AG20443 (cell line): ENCODE results near the gene NPR2.

ENCODE experiments used
- DNase-seq: peaks from one replicate; pipeline ENCODE4 v3.0.0; 2012; ENCODE audit warnings: low spot score, mixed read lengths

The NPR2 gene

DNA sequence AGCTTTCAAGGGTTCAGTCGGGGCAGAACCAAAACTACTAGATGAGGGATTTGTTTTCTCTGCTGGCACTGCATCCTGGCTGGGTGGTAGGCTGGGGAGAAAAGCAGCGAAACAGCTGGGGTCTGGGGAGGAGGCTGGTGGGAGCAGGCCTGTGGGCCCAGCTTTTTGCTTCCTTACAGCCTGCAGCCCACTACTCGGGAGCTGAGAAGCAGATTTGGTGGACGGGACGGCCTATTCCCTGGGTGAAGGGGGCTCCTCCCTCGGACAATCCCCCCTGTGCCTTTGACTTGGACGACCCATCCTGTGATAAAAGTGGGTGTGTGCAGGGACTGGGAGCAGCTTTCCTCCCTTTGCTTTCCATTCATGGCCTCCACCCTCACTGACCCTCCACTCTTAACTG, 9.1 kb downstream of the NPR2 start:
- DNase-seq: no peak

DNA sequence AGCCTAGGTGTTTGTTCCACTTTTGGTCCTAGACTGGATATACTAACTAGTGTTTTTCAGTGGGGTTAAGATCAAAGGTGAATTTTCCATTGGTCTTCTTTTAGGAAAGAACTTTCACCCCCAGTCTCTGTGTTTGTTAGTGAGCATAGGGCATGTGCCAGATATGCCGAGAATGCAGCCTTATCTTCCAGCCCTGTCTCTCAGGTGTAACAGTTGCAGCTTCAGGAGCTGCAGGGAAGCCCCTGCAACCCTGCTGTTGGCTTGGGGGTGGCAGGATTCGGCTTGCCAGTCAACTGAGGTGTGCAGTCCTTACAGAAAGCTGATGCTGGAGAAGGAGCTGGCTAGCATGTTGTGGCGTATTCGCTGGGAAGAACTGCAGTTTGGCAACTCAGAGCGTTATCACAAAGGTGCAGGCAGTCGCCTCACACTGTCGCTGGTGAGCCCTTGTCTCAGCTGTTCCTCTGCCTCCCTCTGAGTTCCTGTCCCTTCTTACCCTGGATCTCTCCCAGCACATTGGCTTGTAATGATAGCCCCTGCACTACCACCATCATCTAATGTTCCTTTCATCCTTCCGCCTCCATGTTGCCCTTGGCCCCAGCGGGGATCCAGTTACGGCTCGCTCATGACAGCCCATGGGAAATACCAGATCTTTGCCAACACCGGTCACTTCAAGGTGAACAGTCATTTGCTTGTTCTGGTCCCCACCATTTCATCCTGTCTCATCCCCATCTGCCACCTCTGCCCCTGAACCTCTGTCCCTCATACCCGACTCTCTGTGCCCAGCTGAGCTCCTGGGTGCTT, 10.1 kb downstream of the NPR2 start:
- DNase-seq: no peak

DNA sequence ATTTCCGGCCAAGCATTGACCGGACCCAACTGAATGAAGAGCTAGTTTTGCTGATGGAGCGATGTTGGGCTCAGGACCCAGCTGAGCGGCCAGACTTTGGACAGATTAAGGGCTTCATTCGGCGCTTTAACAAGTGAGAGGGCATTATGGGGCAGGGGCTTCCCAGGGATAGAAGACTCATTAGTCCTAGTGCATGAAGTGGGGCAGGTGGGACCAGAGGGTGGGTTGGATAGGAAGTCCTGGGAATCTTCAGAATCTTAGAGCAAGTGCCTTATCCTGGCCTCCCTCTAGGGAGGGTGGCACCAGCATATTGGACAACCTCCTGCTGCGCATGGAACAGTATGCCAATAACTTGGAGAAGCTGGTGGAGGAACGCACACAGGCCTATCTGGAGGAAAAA, 14.7 kb downstream of the NPR2 start:
- DNase-seq: no peak

DNA sequence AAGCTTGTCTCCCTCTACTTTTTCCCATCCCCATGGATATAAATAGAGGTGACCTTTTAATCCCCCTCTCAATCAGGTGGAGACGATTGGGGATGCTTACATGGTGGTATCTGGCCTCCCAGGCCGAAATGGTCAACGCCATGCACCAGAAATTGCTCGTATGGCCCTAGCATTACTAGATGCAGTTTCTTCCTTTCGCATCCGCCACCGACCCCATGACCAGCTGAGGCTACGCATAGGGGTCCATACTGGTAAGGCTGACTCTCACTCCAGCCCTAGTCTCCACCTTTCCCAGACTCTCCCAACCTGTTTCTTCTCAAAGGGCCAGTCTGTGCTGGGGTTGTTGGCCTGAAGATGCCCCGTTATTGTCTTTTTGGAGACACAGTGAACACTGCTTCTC, 17.0 kb downstream of the NPR2 start:
- DNase-seq: no peak

DNA sequence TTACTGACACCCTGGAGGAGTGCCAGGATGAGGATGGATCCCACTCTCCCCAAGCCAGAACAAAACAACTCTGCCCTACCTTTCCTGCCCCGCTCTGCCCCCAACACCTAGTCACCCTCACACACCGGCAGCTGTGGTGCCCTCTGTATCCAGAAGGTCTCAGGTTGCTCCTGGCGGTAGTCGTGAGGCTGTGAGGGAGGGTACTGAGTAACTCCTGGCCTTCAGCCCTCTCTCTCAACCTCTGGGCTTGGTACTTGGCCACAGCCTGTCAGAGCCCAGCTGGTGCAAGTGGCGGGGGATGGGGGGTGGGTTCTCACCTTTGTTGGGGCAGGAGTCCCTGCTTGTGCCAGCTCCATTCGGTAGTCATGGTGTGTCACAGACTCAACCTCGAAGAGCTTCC, 18.7 kb downstream of the NPR2 start:
- no peak for DNase-seq

DNA sequence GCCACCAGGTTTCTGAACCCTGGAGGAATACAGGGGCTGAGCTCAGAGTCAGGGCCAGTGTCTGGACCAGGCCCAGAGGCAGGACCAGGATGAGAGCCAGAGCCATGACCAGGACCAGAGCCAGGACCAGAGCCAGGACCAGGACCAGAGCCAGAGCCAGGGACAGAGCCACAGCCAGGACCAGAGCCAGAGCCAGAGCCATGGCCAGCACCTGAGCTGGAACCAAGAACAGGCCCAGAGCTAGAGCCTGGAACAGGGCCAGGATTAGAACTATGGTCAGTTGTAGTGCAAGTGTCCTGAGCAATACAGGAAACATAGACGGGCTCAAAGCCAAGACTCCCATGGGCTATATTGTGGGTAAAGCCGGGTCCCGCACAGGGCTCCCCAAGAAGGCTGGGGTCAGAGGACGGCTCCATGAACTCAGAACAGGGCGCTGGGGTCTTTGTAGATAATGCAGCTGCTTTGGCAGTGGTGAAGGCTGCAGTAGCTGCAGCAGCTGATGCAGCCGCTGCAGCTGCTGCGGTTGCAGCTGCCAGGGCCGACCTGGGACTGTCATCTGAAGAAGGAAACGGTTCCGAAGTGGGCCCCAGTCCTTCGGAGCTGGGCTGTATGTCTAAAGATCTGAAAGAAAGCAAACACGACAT, 20.1 kb downstream of the NPR2 start:
- peak; percentile 23 for DNase-seq

DNA sequence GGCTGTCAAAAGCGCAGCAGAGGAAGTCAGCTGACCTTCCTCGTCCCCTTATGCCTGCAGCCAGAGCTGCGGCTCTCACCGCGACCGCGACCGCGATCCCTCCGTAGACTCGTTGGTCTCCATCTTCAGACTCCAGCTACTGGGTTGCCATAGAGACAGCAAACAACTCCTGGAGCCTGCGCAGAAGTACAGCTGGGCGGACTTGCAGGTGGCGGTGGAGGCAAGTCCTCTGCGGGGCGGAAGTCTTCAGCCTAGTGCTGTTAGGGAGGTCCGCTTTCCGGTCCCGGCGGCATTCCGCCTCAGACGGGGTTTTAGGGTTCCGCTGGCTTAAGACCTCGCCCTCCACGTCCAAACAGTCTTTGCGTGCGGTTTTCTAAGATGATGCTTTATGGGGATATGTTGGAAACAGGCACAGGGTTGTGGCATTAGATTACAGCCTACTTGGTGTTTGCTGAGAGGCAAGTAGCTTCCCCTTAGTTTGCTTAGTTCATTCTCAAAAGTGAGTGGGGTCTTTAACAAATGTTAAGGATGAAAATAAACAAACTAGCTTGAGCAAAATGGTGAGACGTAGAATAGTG, 20.7 kb downstream of the NPR2 start, which contains the start of gene SPAG8:
Gene SPAG8 (minus strand): TSS at position 238 of the 578 bp plus-strand sequence. CDS start 115 bp downstream, at position 123.
- peak; percentile 96 for DNase-seq

DNA sequence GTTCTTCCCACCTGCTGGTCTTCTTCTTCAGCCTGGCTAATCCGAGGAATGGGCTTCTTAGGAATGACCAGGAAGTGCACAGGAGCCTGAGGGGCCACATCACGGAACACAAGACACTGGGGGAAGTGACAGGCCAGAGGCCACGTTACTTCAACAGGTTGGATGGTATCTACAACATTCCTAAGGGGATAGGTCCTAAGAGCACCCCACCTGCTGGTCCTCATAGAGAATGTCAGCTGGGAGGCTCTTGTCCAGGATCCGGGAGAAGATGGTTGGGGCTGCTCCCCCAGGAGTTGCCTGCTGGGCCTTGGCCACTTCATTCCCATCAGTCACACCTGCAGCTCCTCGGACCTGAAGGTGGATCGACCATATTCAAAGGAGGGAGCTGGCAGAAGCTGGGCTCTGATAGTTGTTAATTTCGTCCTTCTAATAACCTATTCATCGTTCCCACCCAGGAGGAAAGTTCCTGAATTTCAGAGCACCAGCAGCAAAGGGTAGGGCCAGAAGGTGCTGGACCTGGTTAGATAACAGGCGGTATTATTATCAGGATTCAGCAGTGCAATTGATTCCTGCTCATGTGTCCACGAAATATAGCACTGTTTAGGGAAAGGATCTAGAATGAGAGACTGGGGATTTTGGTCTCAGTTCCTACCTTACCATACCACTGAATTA, 22.2 kb downstream of the NPR2 start:
- no peak for DNase-seq

DNA sequence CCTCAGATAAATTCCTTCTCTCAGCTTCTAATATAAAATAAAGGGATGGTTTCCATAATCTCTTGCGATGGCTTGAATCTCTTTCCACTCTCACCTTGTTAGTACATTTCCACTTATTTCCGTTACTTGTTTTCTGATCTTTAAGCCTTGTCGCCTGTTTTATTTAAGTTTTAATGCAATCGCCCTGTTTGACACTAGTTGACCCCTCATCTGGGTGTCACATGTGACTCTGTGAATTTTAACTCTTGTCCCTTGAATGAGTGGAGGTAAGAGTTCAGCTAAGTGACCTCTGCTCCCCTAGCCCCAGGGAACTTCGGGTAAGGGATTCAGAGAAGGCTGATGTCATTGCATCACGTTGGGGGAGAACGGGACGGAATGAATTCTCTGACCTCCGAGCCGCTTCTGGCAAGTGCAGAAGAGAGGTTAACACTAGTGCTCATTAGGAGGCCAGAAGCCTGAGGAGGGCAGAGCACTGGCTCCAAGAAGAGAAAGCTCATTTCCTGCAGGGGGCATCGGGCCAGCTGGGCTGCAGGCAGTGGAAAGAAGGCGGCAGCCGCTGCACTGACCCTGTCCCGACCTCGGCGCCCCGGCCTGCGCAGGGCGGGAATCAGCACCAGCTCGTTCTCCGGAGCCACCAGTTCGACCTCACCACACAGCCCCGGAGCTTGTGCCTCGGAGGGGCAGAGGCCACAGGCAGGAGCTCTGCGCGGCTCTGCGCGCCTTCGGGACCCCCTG, 22.9 kb downstream of the NPR2 start:
- DNase-seq: peak; percentile 73

DNA sequence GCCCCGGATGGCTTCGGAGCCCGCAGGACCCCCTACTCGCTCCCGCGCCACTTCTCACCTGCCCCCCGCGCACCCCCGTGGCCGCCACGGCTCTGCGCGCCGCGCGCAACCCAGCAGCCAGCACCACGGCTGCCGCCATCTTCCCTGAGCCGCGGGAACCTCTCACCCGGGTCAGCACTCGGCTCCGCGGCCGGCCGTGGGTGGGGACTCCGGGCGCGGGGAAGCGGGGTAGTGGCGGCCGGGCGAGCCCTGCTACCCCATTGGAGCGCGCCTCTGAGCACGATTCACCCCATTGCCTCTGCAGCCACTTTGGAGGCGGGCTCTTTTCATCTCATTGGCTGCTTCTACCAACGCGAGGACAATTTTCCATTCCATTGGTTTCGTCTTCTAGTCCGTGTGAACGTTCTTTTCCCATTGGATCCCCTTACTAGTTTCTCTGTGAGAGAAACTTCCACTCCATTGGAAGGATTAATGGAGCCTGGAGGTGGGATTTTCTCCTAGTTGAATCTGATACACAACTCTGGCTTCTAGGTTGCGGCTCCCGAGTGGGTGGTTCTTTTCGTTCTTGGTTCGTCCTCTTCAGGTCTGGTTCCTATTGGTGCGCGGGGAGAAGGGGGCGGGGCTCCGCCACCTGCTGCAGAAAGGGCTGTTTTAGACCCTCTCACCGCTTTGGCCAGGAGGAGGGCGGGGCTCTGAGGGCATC, 23.6 kb downstream of the NPR2 start, which contains the start of gene HINT2:
Gene HINT2 (minus strand): TSS at position 202 of the 703 bp plus-strand sequence. CDS start 63 bp downstream, at position 139.
- DNase-seq: peak; percentile 96

DNA sequence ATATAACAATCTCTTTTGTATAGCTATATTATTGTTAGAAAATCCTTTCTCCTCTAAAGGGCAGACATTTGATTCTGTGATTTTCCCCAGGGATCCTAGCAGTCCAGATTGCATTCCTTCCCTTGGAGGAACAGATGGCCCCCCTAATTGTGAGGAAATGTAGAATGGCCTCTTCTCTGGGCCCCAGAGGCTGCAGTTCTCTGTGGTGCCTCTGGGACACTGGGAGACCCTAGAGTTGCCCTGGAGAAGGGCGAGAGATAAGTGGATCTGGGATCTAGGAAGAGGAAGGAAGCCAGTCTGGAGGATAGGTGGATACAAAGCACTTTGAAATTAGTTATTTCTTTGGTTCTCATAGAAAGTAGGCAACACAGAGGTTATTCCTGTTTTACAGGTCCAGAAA, 25.3 kb downstream of the NPR2 start:
- DNase-seq: no peak

DNA sequence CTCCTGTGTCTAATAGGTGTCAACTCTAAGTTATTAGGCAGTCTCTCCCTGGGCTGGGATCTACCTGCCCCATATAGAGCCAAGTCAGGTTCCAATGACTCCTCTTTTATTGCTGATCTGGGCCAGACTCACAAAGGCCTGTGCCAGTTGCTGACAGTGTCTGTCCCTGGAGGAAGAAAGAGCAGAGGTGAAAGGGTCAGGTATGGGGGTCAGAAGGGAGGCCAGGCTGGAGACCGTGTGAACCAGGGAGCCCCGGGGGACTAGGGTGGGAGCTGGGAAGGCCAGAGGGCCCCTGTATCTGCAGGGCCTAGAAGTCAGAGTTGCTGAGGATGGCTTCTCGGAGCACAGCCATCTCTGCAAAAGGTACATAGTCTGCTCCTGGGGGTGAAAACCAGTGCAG, 26.9 kb downstream of the NPR2 start:
- DNase-seq: no peak

DNA sequence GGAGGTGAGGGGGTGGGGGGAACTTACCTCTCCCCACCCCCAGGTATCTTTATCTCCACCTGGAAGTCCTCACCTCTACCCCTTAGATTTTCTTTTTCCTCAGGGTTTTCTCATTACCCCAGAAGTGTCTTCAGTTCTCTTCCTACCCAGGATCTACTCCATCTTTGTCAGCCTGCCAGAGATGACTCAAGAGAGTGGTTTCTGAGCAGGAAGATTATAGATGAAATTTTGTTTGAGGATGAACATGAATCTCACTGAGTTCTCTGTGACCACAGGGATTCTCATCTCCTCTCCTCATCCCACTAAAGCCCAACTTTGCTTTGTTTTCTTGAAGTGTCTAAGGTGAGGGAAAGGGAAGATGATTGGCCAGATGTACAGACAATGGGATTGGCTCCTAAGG, 28.7 kb downstream of the NPR2 start:
- DNase-seq: peak; percentile 68

DNA sequence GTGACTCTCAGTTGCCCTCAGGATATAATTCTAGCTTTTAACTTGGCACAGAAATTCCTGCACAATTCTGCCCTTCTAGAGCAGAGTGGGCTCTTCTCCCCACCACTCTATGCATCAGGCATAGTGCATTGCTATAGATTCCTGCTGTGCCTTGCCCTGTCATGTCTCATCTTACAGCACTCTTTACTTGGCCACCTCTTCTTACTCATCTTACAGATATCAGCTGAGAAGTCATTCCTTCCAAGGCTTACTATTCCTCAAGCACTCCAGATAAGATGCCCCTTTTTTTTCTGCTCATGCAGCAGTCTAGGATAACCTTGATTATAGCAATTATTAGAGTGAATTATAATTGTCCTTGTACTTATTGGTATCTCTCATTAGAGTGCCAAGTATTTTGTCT, 31.5 kb downstream of the NPR2 start:
- DNase-seq: no peak

DNA sequence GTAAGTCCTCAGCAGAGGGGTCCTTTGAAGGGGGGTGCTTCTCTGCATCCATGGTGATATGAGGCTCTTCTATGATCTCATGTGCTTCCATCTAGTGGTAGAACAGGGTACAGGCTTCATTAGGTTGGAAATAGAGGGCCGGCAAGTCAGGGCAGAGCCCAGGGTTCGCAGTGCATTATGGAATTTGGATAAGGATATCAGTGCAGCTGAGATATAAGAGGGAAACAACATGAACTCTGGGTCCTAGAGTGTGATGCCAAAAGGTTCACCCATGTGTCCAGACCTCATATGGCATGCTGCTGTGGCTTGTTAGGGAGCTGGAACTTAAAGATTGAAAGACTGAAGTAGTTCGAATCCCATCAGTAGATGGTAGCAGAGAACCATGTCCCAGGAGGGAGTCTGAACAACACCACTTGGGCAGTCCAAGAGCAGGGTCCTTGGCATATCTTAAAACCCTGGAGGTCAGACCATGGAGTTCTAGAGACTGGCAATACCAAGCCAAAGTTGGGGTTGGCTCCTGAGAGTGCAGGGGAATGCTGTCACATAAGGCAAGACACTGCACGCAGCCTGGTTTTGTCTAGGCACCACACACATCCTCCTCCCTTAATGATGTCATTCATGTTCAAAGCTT, 34.8 kb downstream of the NPR2 start:
- DNase-seq: peak; percentile 61

DNA sequence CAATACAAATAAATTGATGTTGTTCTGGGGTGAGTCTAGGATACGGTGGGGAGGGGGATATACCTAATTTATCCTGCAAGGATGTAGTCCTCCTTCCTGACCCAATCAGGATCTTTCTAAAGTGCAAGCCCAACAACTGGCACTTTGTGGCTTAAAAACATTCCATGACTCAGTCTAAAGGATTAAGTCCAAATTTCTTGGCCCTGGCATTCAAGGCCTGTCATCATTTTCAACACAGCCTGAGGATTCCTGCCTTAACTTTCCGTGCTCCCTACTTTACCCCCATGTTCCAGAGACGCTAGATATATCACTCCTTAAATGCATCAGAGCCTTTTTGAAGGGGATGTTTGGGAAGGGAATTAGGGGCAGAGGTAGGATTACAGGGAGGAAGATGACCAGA, 36.1 kb downstream of the NPR2 start:
- DNase-seq: peak; percentile 65

DNA sequence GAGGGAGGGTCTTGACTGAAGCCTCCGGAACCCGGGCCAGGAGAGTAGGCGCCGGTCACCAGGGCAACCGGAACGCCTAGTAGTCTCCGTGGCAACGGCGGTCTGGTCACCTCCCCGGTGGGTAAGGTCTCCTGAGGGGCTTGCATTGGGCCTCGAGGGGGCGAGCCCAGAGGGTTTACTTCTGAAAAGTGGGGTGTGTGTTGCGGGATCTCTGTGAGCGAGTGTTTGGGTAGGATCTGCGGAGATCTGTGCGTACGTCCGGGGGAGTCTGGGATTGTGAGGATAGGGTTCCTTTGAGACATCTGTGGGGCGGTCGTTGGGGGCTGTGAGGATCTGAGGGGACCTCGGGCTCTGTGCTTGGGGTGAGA, 37.3 kb downstream of the NPR2 start, which contains the start of gene FAM221B:
Gene FAM221B (minus strand): TSS at position 17 of the 368 bp plus-strand sequence. CDS start 2,571 bp downstream, outside the sequence.
- no peak for DNase-seq

DNA sequence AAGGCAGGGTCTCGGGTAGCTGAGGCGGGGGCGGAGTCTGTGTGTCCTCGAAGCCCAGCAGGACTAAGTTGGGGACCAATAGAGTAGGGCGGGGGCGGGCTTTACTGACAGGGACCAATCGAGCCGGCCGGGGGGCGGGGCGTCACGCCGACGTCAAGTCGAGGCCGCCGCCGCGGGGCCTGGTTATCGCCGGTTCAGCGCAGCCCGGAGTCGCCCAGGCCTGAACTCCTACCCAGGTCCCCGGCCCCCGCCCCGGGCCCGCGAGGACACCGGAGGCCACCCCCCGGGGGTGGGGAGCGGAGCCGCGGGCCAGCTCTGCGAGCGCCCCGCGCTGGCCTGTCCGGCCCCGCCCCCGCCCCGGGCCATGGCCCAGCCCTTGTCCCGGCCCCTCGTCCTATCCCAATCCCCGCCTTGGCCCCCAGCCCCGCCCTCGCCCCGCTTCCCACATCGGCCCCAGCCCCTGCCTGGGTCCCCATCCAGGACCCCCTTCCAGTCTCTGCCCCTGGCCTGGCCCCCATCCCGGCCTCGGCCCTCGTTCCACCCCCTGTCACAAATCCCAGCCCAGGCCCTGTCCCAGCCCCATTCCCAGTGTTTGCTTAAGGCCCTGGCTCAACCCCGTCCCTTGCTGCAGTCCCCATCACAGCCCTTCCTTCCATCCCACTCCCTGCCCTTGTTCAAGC, 37.8 kb downstream of the NPR2 start, which contains the start of gene TMEM8B:
Gene TMEM8B (plus strand): TSS at position 145 of the 680 bp plus-strand sequence. CDS start 220 bp downstream, at position 365.
- peak; percentile 96 for DNase-seq

DNA sequence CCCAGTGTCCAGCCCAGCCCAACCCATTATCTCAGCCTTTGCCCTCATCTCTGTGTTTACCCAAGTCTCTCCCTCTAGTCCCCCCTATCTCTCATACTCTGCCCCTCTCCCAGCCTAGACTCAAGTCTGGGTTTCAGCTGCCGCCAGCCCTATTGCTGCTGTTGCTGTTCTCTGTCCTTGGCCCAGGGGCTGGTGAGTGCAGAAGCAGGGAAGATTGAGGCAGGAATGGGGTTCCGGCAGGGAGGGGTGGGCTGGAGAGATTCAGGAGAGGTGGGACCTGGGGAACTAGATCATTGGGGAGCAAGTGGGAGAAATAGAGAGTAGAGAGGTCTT, 38.3 kb downstream of the NPR2 start:
- DNase-seq: no peak

DNA sequence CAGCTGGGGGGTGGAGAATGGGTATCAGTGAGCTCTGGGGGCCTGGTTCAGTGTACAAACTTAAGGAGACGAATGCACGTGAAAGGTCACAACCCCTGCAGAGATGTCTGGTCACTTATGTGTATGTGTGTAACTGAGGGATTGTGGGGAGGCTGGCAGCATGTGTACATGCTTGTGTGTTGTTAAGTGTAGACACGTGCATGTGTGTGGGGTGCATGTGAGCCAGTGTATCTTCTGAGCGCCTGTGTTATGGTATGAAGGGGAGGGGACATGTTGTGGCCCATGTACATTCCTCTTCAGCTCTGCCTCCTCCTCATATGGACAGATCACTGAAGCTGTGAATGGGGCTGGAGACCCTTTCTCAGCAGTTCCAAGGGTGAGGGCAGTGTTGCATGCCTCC, 39.6 kb downstream of the NPR2 start:
- DNase-seq: no peak
